Ovary (tissue), 9 donors: ENCODE measurements around the gene DNASE1L1. TPM values are rescaled to one million over a fixed set of nuclear protein-coding genes. Genes with fewer than 3 reads are reported as not detected.

ENCODE experiments used
- DNase-seq, 5 donors: peaks; one replicate each; pipeline ENCODE4 v3.0.0-alpha.2; 2019 to 2020
- H3K27ac ChIP-seq, 2 donors: fragments of 200-600 bp; one replicate each; pipeline versions ENCODE4 v1.5.1 to v1.8.0; 2019 to 2022
- H3K27me3 ChIP-seq: fragments of 200-600 bp; one replicate; pipeline ENCODE4 v1.8.0; 2022
- H3K36me3 ChIP-seq: fragments of 200-600 bp; sonication (generic); one replicate; pipeline ENCODE4 v1.5.1; 2019
- H3K4me1 ChIP-seq: one replicate; pipeline ENCODE4 v1.8.1; 2013; ENCODE audit warnings: mild to moderate bottlenecking, moderate library complexity; ENCODE audit not compliant: insufficient read depth
- H3K4me3 ChIP-seq: fragments of 200-600 bp; sonication (generic); one replicate; pipeline ENCODE4 v1.5.1; 2017
- H3K9me3 ChIP-seq, 2 donors: fragments of 200-600 bp in 1 of 2; sonication (generic) in 1 of 2; one replicate each; pipeline versions ENCODE4 v1.5.1 to v1.8.1; 2013 to 2019; ENCODE audit warnings: mild to moderate bottlenecking in 1 of 2, moderate library complexity in 1 of 2
- EP300 ChIP-seq: sonication (generic); formaldehyde crosslinking; IDR thresholded peaks from one replicate; pipeline ENCODE4 v1.6.1; 2017; ENCODE audit warnings: antibody characterized with exemption
- POLR2A ChIP-seq: fragments of 450-650 bp; IDR thresholded peaks from one replicate; pipeline ENCODE4 v1.6.1; 2017; ENCODE audit warnings: antibody characterized with exemption, mild to moderate bottlenecking, moderate library complexity
- WGBS, 3 donors: extraction: QIAGEN DNeasy Blood & Tissue Kit in 1 of 3; methylation state at CpG; one replicate each; pipeline versions ENCODE4 v1.1.5 to v1.1.7; 2013 to 2017; 5-methylcytosine and 5-hydroxymethylcytosine counted together
- intact Hi-C, 4 donors: fragments of 100-400 bp; cut with DNase I; formaldehyde crosslinking; loops; one replicate each; pipeline versions ENCODE4 v1.11.0 to v1.15.1; 2022 to 2023
- polyA plus RNA-seq, 2 donors: library from polyadenylated mRNA; stranded (reverse); fragments of 200-250 nt in 1 of 2; fragments of 350-450 nt in 1 of 2; fragmentation: Illumina TruSeq in 1 of 2; extraction: RNeasy Lipid Tissue Mini Kit (QIAGEN cat#74804) in 1 of 2; gene quantifications; one replicate each; pipeline ENCODE4 v1.2.3, GENCODE V29; 2013 to 2014
- total RNA-seq, 7 donors: library from RNA; depleted of rRNA in 2 of 7; stranded (reverse); fragments of >200 nt in 2 of 7; fragmentation: NEBNext Ultra II Directional in 3 of 7; extraction: Animal tissue kit (Norgen Biotek cat#: 25700) in 3 of 7; gene quantifications; one replicate each; pipeline versions ENCODE4 v1.1.0 to v1.2.4, GENCODE V29; 2016 to 2023
- TF ChIP-seq, protein P1 (sequence below), 3 donors: fragments of 450-650 bp in 2 of 3; fragments of 200-600 bp in 1 of 3; IDR thresholded peaks; one replicate each; pipeline versions ENCODE4 v1.5.1 to v1.8.0; 2016 to 2022; ENCODE audit warnings: antibody characterized with exemption in 3 of 3, mild to moderate bottlenecking in 1 of 3
- donor health status: DM: no; HTN: no; CAD: no; lungs with moderate emphysema.
- donor health status: DM: no; HTN: no; CAD: no.
- donor health status: Bipolar disorder and iron deficiency.
- donor health status: DM: yes; HTN: yes; CAD: no.
- donor health status: DM: no; HTN: no; CAD: no.
- donor health status: DM: yes; HTN: yes; CAD: no.

The DNASE1L1 gene
- total and polyA plus RNA-seq, 9 donors, result 11.9 to 21.4 (median 17.2) TPM

GRCh38 chrX:154445776-154446175 lies 36.7 kb upstream of the DNASE1L1 start:
- intact Hi-C loops, result no loop called here
- no peak for DNase-seq
- Histone ChIP-seq H3K4me3 (no peak overlapping the region), H3K4me1 (no peaks in the 10 kb centered on the region), H3K27ac (no peak overlapping the region), H3K27me3 (no peaks in the 10 kb centered on the region), H3K9me3 (no peaks in the 10 kb centered on the region), H3K36me3 (no peaks in the 10 kb centered on the region)
- 88 to 91% (median 90%) methylated on average over 16 of the region's 16 CpGs for WGBS, 3 donors
- TF ChIP-seq EP300 (no peak), POLR2A (no peak)
- TF ChIP-seq, protein P1, sequence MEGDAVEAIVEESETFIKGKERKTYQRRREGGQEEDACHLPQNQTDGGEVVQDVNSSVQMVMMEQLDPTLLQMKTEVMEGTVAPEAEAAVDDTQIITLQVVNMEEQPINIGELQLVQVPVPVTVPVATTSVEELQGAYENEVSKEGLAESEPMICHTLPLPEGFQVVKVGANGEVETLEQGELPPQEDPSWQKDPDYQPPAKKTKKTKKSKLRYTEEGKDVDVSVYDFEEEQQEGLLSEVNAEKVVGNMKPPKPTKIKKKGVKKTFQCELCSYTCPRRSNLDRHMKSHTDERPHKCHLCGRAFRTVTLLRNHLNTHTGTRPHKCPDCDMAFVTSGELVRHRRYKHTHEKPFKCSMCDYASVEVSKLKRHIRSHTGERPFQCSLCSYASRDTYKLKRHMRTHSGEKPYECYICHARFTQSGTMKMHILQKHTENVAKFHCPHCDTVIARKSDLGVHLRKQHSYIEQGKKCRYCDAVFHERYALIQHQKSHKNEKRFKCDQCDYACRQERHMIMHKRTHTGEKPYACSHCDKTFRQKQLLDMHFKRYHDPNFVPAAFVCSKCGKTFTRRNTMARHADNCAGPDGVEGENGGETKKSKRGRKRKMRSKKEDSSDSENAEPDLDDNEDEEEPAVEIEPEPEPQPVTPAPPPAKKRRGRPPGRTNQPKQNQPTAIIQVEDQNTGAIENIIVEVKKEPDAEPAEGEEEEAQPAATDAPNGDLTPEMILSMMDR (IDR thresholded peaks at IDR 0.05), result no peak

DNA sequence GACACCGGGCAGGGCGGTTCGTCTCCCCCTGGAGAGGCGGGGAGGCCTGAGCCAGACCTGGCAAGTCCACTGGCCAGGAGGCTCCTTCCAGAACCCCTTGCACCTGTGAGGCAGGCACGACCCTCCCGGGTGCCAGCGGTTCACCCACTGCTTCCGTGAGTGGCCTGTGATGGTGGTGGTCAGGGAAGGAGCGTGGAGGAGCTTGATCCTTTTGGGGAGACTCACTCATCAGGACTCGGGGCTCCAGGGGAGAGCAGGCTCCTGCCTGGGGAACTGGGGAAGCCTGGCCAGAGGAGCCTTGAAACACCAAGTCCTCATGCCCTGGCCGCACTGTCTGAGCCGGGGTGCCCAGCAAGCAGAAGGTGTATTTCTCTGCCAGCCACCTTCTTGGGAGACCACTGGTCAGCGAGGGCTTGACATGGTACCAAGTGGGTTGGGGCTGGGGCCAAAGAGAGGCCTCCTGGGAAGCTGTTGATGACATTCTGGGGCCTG lies 35.7 kb upstream of the DNASE1L1 start:
- peak overlapping the region; percentile 60 to 64 for H3K27ac ChIP-seq
- H3K9me3 ChIP-seq, result no peaks in the 10 kb centered on the region
- TF ChIP-seq POLR2A (no peak), EP300 (no peak)
- TF ChIP-seq, protein P1 (IDR thresholded peaks at IDR 0.05), result no peak
- H3K4me3 ChIP-seq, result peak overlapping the region; percentile 47
- WGBS, 3 donors, result 58 to 68% (median 62%) methylated on average over 10 to 13 of the region's 13 CpGs
- intact Hi-C loops, result no loop called here
- no peaks in the 10 kb centered on the region for H3K4me1 ChIP-seq
- H3K36me3 ChIP-seq, result no peaks in the 10 kb centered on the region
- no peaks in the 10 kb centered on the region for H3K27me3 ChIP-seq
- no peak for DNase-seq

GRCh38 chrX:154443992-154444754 lies 35.1 kb upstream of the DNASE1L1 start, which contains the start of gene FAM50A:
Gene FAM50A, plus strand, starts transcription at chrX:154444141. Its CDS starts 95 bp downstream, at chrX:154444236.
- intact Hi-C loops, result no loop called here
- DNase-seq, result peak; percentile 75 to 85 (median 80)
- H3K27ac ChIP-seq, result peak within 1 kb of the TSS; percentile 60 to 64
- H3K4me3 ChIP-seq, result peak within 1 kb of the TSS; percentile 47
- 27 to 36% (median 32%) methylated on average over 45 to 94 of the region's 94 CpGs for WGBS, 3 donors
- H3K4me1 ChIP-seq, result no peaks in the 10 kb centered on the region
- H3K9me3 ChIP-seq, result no peaks in the 10 kb centered on the region
- no peaks in the 10 kb centered on the region for H3K36me3 ChIP-seq
- peak; percentile 50 for TF ChIP-seq POLR2A
- TF ChIP-seq, protein P1 (IDR thresholded peaks at IDR 0.05), result peak in 1 of 3 donors; percentile 27
- TF ChIP-seq EP300, result no peak
- H3K27me3 ChIP-seq, result no peaks in the 10 kb centered on the region

- peaks cover under 1% of the 10 kb centered on the region for H3K4me1 ChIP-seq
- WGBS, 3 donors, result 32 to 72% (median 44%) methylated on average over 10 of the region's 10 CpGs
- intact Hi-C loops, result no loop called here
Measured at GRCh38 chrX:154443479-154443910, 34.4 kb upstream of the DNASE1L1 start.

More at GRCh38 chrX:154443479-154443910, 34.4 kb upstream of the DNASE1L1 start:
- Histone ChIP-seq H3K9me3 (no peaks in the 10 kb centered on the region), H3K4me3 (peak overlapping the region; percentile 47), H3K27me3 (no peaks in the 10 kb centered on the region), H3K36me3 (no peaks in the 10 kb centered on the region), H3K27ac (peak overlapping the region in 1 of 2 donors; percentile 64)
- TF ChIP-seq, protein P1 (IDR thresholded peaks at IDR 0.05), result no peak
- TF ChIP-seq EP300, result no peak
- no peak for TF ChIP-seq POLR2A
- DNase-seq, result no peak
